ENCODE data around the gene NR3C2. TPM values are rescaled to one million over a fixed set of nuclear protein-coding genes. Genes with fewer than 3 reads are reported as not detected.

The NR3C2 gene
- total RNA-seq, 1 donor from 2014 or later: 0.75 TPM

- H3K36me3 Mint-ChIP-seq (ENCODE audit: unreplicated experiment): no peaks in the 10 kb centered on the region
- no peak overlapping the region for H3K27ac Mint-ChIP-seq (ENCODE audit: unreplicated experiment)
- H3K9me3 Mint-ChIP-seq (ENCODE audit: unreplicated experiment): no peaks in the 10 kb centered on the region
- no peak for DNase-seq (ENCODE audit: extremely low spot score, unreplicated experiment)
- H3K4me1 Mint-ChIP-seq (ENCODE audit: unreplicated experiment): no peaks in the 10 kb centered on the region
- no peak overlapping the region for H3K4me3 Mint-ChIP-seq (ENCODE audit: unreplicated experiment)
- TF ChIP-seq CTCF (IDR thresholded peaks at IDR 0.05): no peak
- H3K27me3 Mint-ChIP-seq (ENCODE audit: unreplicated experiment): peaks cover 36% of the 10 kb centered on the region
Measured at GRCh38 chr4:148429206-148429605, 13.0 kb downstream of the NR3C2 start.

GRCh38 chr4:148426643-148427042 lies 15.6 kb downstream of the NR3C2 start:
- Mint-ChIP-seq H3K4me1 (ENCODE audit: unreplicated experiment) (no peaks in the 10 kb centered on the region), H3K9me3 (ENCODE audit: unreplicated experiment) (no peaks in the 10 kb centered on the region), H3K27ac (ENCODE audit: unreplicated experiment) (no peak overlapping the region), H3K27me3 (ENCODE audit: unreplicated experiment) (peaks cover 28% of the 10 kb centered on the region), H3K36me3 (ENCODE audit: unreplicated experiment) (no peaks in the 10 kb centered on the region), H3K4me3 (ENCODE audit: unreplicated experiment) (no peak overlapping the region)
- no peak for TF ChIP-seq CTCF (IDR thresholded peaks at IDR 0.05)
- no peak for DNase-seq (ENCODE audit: extremely low spot score, unreplicated experiment)

GRCh38 chr4:148425327-148426110 lies 16.7 kb downstream of the NR3C2 start:
- no peak for DNase-seq (ENCODE audit: extremely low spot score, unreplicated experiment)
- TF ChIP-seq CTCF (IDR thresholded peaks at IDR 0.05): no peak
- Mint-ChIP-seq H3K9me3 (ENCODE audit: unreplicated experiment) (no peaks in the 10 kb centered on the region), H3K4me3 (ENCODE audit: unreplicated experiment) (no peak overlapping the region), H3K36me3 (ENCODE audit: unreplicated experiment) (no peaks in the 10 kb centered on the region), H3K27ac (ENCODE audit: unreplicated experiment) (no peak overlapping the region), H3K4me1 (ENCODE audit: unreplicated experiment) (no peaks in the 10 kb centered on the region), H3K27me3 (ENCODE audit: unreplicated experiment) (peaks cover 20% of the 10 kb centered on the region)

GRCh38 chr4:148420397-148420796 lies 21.8 kb downstream of the NR3C2 start:
- Mint-ChIP-seq H3K9me3 (ENCODE audit: unreplicated experiment) (no peaks in the 10 kb centered on the region), H3K4me1 (ENCODE audit: unreplicated experiment) (no peaks in the 10 kb centered on the region), H3K27ac (ENCODE audit: unreplicated experiment) (no peak overlapping the region), H3K36me3 (ENCODE audit: unreplicated experiment) (no peaks in the 10 kb centered on the region), H3K27me3 (ENCODE audit: unreplicated experiment) (peaks cover 5% of the 10 kb centered on the region), H3K4me3 (ENCODE audit: unreplicated experiment) (no peak overlapping the region)
- no peak for DNase-seq (ENCODE audit: extremely low spot score, unreplicated experiment)
- TF ChIP-seq CTCF (IDR thresholded peaks at IDR 0.05): no peak

GRCh38 chr4:148415500-148415899 lies 26.7 kb downstream of the NR3C2 start:
- H3K4me1 Mint-ChIP-seq (ENCODE audit: unreplicated experiment): no peaks in the 10 kb centered on the region
- H3K4me3 Mint-ChIP-seq (ENCODE audit: unreplicated experiment): no peak overlapping the region

More at GRCh38 chr4:148415500-148415899, 26.7 kb downstream of the NR3C2 start:
- TF ChIP-seq CTCF (IDR thresholded peaks at IDR 0.05): no peak
- Mint-ChIP-seq H3K36me3 (ENCODE audit: unreplicated experiment) (no peaks in the 10 kb centered on the region), H3K27me3 (ENCODE audit: unreplicated experiment) (peaks cover 3% of the 10 kb centered on the region), H3K27ac (ENCODE audit: unreplicated experiment) (no peak overlapping the region), H3K9me3 (ENCODE audit: unreplicated experiment) (no peaks in the 10 kb centered on the region)
- no peak for DNase-seq (ENCODE audit: extremely low spot score, unreplicated experiment)
